GM19324 (cell line): ENCODE measurements around the gene HEMK1.

ENCODE experiments used
- ATAC-seq: cut with Tn5 transposase; IDR thresholded peaks from one replicate; pipeline ENCODE4 v1.9.1; 2021; ENCODE audit warnings: mild to moderate bottlenecking, moderate library complexity; ENCODE audit not compliant: unreplicated experiment, low FRiP score

HEMK1 gene

GRCh38 chr3:50630394-50630793, 61.1 kb downstream of the HEMK1 start:
- no peak for ATAC-seq

GRCh38 chr3:50630877-50631276, 61.6 kb downstream of the HEMK1 start:
- ATAC-seq = no peak

- ATAC-seq = no peak
Measured at GRCh38 chr3:50632450-50632849, 63.1 kb downstream of the HEMK1 start.

DNA sequence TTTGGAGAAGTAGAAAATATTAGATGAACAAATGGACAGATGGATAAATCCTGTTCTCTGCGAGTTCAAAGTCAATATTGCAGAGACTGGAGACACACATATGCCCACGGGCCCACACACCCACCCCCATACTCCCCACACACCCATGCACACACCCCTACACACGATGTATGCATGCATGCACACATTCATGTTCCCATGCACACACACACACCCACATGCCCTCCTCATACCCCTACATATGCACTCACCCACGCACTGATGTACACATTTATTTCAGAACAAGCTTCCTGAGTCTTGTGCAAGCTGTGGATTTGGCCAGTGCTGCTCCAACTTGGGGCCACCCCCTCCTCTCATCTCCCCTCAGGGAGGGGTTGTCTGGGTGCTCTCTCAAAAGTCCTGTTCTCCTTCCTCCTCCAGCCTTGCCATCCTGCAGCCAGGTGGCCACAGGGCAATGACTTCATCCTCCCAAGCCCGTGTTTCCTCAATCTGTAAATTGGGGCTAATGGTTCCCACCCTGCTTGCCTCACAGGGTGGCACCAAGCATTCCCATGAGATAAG, 64.0 kb downstream of the HEMK1 start:
- ATAC-seq = no peak

GRCh38 chr3:50635066-50635465, 65.7 kb downstream of the HEMK1 start:
- no peak for ATAC-seq

DNA sequence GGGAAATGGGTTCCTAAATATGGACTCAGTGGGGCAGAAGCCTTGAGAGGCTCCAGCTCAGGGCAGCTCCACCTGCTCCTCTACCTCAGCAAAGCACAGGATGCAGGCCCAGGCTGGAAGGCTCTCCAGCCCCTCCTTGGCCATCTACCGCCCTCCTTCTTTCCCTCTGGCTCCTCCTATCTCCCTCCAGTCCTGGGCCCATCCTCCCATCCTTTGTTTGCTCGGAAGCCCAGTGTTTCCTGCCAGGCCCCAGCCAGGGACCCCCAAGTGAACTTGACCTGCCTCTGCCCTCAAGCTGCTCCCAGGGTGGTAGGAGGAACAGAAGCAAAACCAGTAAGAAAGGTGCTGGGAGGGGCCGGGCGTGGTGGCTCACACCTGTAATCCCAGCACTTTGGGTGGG, 67.7 kb downstream of the HEMK1 start:
- no peak for ATAC-seq

- ATAC-seq = no peak
Measured at GRCh38 chr3:50637945-50638344, 68.6 kb downstream of the HEMK1 start.

- ATAC-seq = no peak
Measured at GRCh38 chr3:50639055-50639494, 69.8 kb downstream of the HEMK1 start.

DNA sequence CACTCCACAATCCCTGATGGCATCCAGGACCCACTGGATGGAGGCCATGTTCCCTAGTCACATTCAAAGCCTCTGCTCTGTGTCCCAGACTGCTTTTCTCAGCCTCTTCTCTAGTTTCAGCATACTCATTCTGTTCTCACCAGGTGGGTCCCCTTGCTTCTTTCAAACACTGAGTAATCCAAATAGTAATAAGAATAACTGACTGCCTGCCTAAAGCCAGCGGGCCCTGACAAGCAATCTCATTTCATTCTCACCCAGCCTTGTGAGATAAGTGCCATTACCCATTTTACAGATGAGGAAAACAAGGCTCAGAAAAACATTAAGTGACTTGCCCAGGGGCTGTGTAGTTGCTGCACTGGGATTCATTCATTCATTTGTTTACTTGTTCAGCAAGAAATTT, 73.1 kb downstream of the HEMK1 start:
- ATAC-seq = no peak

DNA sequence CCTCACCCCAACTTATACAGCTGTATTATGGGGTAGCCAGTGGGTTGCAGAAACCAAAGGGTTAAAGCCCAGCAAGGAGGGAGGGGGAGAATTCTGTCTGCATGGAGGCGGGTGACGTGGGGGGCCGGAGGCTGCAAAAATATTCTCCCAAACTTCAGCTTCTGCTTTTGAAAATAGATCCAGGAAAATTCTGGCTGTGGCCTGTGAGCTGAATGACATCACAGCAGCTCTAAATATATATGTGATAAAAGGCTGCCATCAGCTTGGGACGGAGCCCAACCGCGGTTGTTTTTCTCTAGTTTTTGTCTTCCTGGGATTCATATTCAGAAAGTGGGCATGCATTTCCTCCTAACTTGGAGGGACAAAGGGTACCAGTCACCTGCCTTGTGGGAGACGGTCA, 75.2 kb downstream of the HEMK1 start:
- ATAC-seq = no peak

- no peak for ATAC-seq
Measured at GRCh38 chr3:50645378-50645777, 76.1 kb downstream of the HEMK1 start.
